Activated CD4-positive, alpha-beta T cell treated with anti-CD3 and anti-CD28 coated beads for 1 hour (primary cell): ENCODE data around the gene TTC5.
"Not testable (repeated sequence)": the region's sequence is repeated elsewhere in the genome, so short reads cannot be mapped to it uniquely, and the experiment has no call there.

Source experiments
- DNase-seq: peaks from one replicate; pipeline ENCODE4 v3.0.0-alpha.2; 2020

The TTC5 gene

GRCh38 chr14:20305265-20306078, at the start of gene TTC5:
TTC5 (minus strand) TSS chr14:20305951; CDS start chr14:20305937, 14 bp downstream.
- DNase-seq, result peak; percentile 86

GRCh38 chr14:20350860-20351259, 45.1 kb upstream of the TTC5 start:
- DNase-seq, result no peak

GRCh38 chr14:20350282-20350681, 44.5 kb upstream of the TTC5 start:
- DNase-seq, result no peak

GRCh38 chr14:20347747-20348146, 42.0 kb upstream of the TTC5 start:
- no peak for DNase-seq

GRCh38 chr14:20346713-20347112, 41.0 kb upstream of the TTC5 start:
- DNase-seq, result no peak

GRCh38 chr14:20345366-20345765, 39.6 kb upstream of the TTC5 start:
- DNase-seq, result no peak

GRCh38 chr14:20343862-20344220, 38.1 kb upstream of the TTC5 start:
- DNase-seq, result no peak

- peak; percentile 80 for DNase-seq
Observed at GRCh38 chr14:20343092-20343861, 37.5 kb upstream of the TTC5 start, which contains the start of gene PARP2. PARP2 (plus strand) TSS chr14:20343635; CDS start chr14:20343642, 7 bp downstream.

- no peak for DNase-seq
Observed at GRCh38 chr14:20341646-20342045, 35.9 kb upstream of the TTC5 start.

GRCh38 chr14:20341032-20341431, 35.3 kb upstream of the TTC5 start:
- not testable (repeated sequence) for DNase-seq

GRCh38 chr14:20334017-20334416, 28.3 kb upstream of the TTC5 start:
- DNase-seq, result no peak

GRCh38 chr14:20333494-20333841, 27.7 kb upstream of the TTC5 start:
- DNase-seq, result no peak

- DNase-seq, result no peak
Observed at GRCh38 chr14:20332788-20333493, 27.2 kb upstream of the TTC5 start, which contains the start of gene CCNB1IP1. CCNB1IP1 (minus strand) TSS chr14:20333279; CDS start chr14:20316523, 16,756 bp downstream.

- no peak for DNase-seq
Observed at GRCh38 chr14:20332431-20332787, 26.7 kb upstream of the TTC5 start.

GRCh38 chr14:20331053-20331613, 25.4 kb upstream of the TTC5 start:
- no peak for DNase-seq

- no peak for DNase-seq
Observed at GRCh38 chr14:20329355-20329754, 23.6 kb upstream of the TTC5 start.

- DNase-seq, result no peak
Observed at GRCh38 chr14:20328705-20329104, 23.0 kb upstream of the TTC5 start.

GRCh38 chr14:20327005-20327869, 21.5 kb upstream of the TTC5 start:
- DNase-seq, result no peak

GRCh38 chr14:20317720-20318119, 12.0 kb upstream of the TTC5 start:
- no peak for DNase-seq

- DNase-seq, result no peak
Observed at GRCh38 chr14:20314026-20314425, 8.3 kb upstream of the TTC5 start.

GRCh38 chr14:20306079-20306423, 300 bp upstream of the TTC5 start:
- no peak for DNase-seq

- no peak for DNase-seq
Observed at GRCh38 chr14:20302042-20302755, 3.6 kb downstream of the TTC5 start.
